Calu3 (cell line): ENCODE measurements around the gene CDH13. TPM values are rescaled to one million over a fixed set of nuclear protein-coding genes. Genes with fewer than 3 reads are reported as not detected.

Experiments
- BruUV-seq: library from RNA; stranded (reverse); fragments of 400-500 nt; replicated peaks from 2 replicates; lab custom pipeline; 2021; lab: Mats Ljungman, UMichigan
- CTCF ChIA-PET: fragments of 300-600 bp; sonication (Branson Sonifier 250); formaldehyde crosslinking; loops from one replicate; lab custom pipeline; 2022; ENCODE audit warnings: antibody characterized with exemption; lab: Charles Lee
- DNase-seq: peaks from one replicate; pipeline ENCODE4 v3.0.0; 2022
- H3K27ac Mint-ChIP-seq: one replicate; pipeline ENCODE4 v1.8.0; 2022; ENCODE audit warnings: mixed read lengths; ENCODE audit not compliant: unreplicated experiment
- H3K27me3 Mint-ChIP-seq: one replicate; pipeline ENCODE4 v1.8.0; 2022; ENCODE audit warnings: mixed read lengths; ENCODE audit not compliant: unreplicated experiment
- H3K36me3 Mint-ChIP-seq: one replicate; pipeline ENCODE4 v1.8.0; 2022; ENCODE audit warnings: mild to moderate bottlenecking, moderate library complexity, mixed read lengths; ENCODE audit not compliant: insufficient read depth, unreplicated experiment
- H3K4me1 Mint-ChIP-seq: one replicate; pipeline ENCODE4 v1.8.0; 2022; ENCODE audit warnings: mild to moderate bottlenecking, low read depth, mixed read lengths; ENCODE audit not compliant: unreplicated experiment
- H3K4me3 Mint-ChIP-seq: one replicate; pipeline ENCODE4 v1.8.0; 2022; ENCODE audit warnings: mild to moderate bottlenecking, low read depth, moderate library complexity, mixed read lengths; ENCODE audit not compliant: unreplicated experiment
- H3K9me3 Mint-ChIP-seq: one replicate; pipeline ENCODE4 v1.8.0; 2022; ENCODE audit warnings: low read depth, mixed read lengths; ENCODE audit not compliant: unreplicated experiment
- CTCF ChIP-seq: fragments of 200-600 bp; IDR thresholded peaks from one replicate; pipeline ENCODE4 v1.8.0; 2022; ENCODE audit warnings: antibody characterized with exemption; ENCODE audit not compliant: unreplicated experiment
- intact Hi-C: fragments of 100-400 bp; cut with micrococcal nuclease; formaldehyde crosslinking; loops from one replicate; pipeline ENCODE4 v1.10.0; 2022; ENCODE audit not compliant: unreplicated experiment
- total RNA-seq: library from RNA; stranded (reverse); gene quantifications from 2 replicates; pipeline ENCODE4 v1.2.3, GENCODE V29; 2022

The CDH13 gene
- total RNA-seq, 1 experiment from 2014 or later: not detected

- H3K27me3 Mint-ChIP-seq: no peaks in the 10 kb centered on the region
- H3K27ac Mint-ChIP-seq: no peak overlapping the region
- H3K4me1 Mint-ChIP-seq: no peaks in the 10 kb centered on the region
- DNase-seq: no peak
- CTCF ChIA-PET: interaction anchor here (0.6 kb wide), 2 partner anchors 151 to 283 kb away, joined by 3 to 4 read pairs; no protein-coding TSS in a partner anchor
- peaks cover 13% of the 10 kb centered on the region for H3K9me3 Mint-ChIP-seq
- H3K36me3 Mint-ChIP-seq: no peaks in the 10 kb centered on the region
- BruUV-seq: no TSS peak
- intact Hi-C loops: no loop called here
- no peak for TF ChIP-seq CTCF
- H3K4me3 Mint-ChIP-seq: no peak overlapping the region
Observed at GRCh38 chr16:82878466-82878865, 251.7 kb downstream of the CDH13 start.

DNA sequence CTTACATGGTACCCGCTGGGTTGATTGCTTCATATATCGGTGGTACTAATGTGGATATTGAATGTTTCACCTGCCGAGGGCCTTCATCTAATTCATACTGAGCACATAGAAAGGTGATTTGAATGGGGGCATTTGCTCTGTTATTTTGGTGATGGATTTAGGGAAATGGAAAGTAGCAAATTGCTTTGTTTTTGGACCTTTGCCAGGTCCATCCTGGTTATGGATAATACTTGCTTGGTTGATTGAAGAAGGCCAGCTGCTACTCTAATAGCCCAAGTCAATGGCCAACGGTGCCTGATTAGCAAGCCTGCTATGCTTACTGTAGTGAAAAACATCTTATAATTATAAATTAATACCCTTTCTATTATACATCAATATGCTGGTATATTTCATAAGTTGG is 253.6 kb downstream of the CDH13 start:
- intact Hi-C loops: no loop called here
- TF ChIP-seq CTCF: no peak
- Mint-ChIP-seq H3K27me3 (no peaks in the 10 kb centered on the region), H3K4me1 (no peaks in the 10 kb centered on the region), H3K36me3 (no peaks in the 10 kb centered on the region), H3K4me3 (no peak overlapping the region), H3K27ac (no peak overlapping the region), H3K9me3 (peaks cover 17% of the 10 kb centered on the region)
- no peak for DNase-seq
- no TSS peak for BruUV-seq
- CTCF ChIA-PET: no interaction called here

- Mint-ChIP-seq H3K9me3 (peaks cover 20% of the 10 kb centered on the region), H3K27ac (no peak overlapping the region), H3K27me3 (no peaks in the 10 kb centered on the region), H3K4me1 (no peaks in the 10 kb centered on the region), H3K36me3 (no peaks in the 10 kb centered on the region), H3K4me3 (no peak overlapping the region)
- intact Hi-C loops: no loop called here
- CTCF ChIA-PET: no interaction called here
- TF ChIP-seq CTCF: no peak
- no peak for DNase-seq
- BruUV-seq: no TSS peak
Observed at GRCh38 chr16:82881516-82881915, 254.7 kb downstream of the CDH13 start.

DNA sequence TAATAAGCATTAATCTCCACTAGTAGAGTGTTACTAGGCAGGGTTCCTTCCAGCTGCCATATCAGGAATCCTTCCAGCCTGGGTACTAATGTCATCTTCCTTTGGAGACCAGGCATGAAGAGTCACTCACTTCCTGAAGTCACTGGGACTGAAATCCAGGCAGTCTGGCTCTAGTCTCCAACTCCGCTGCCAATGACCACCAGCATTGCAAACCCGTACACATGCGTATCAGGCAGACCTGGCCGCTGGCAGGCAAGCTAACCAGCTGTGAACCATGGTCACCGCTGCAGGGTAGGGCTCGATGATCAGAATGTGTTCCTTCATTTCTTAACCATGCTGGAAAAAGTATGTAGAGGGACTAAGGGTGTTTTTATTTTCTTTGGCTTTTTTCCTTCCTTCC is 255.5 kb downstream of the CDH13 start:
- DNase-seq: no peak
- no peaks in the 10 kb centered on the region for H3K4me1 Mint-ChIP-seq
- no peak overlapping the region for H3K27ac Mint-ChIP-seq
- peaks cover 25% of the 10 kb centered on the region for H3K9me3 Mint-ChIP-seq
- TF ChIP-seq CTCF: no peak
- H3K27me3 Mint-ChIP-seq: no peaks in the 10 kb centered on the region
- CTCF ChIA-PET: no interaction called here
- intact Hi-C loops: no loop called here
- H3K36me3 Mint-ChIP-seq: no peaks in the 10 kb centered on the region
- H3K4me3 Mint-ChIP-seq: no peak overlapping the region
- no TSS peak for BruUV-seq
